IMR-90 (cell line): ENCODE measurements around the gene TCOF1.

Experiments
- MAZ ChIP-seq: IDR thresholded peaks from 2 replicates; pipeline ENCODE4 v1.6.1; 2012; ENCODE audit warnings: low read depth, mild to moderate bottlenecking, low read length, improper control_type of control experiment, moderate library complexity, borderline replicate concordance
- MXI1 ChIP-seq: IDR thresholded peaks from 2 replicates; pipeline ENCODE4 v1.6.1; 2012; ENCODE audit warnings: low read depth, mild to moderate bottlenecking, low read length, moderate library complexity, borderline replicate concordance
- POLR2A ChIP-seq: IDR thresholded peaks from 2 replicates; pipeline ENCODE4 v1.6.1; 2012; ENCODE audit warnings: mild to moderate bottlenecking, low read depth, low read length
- TF ChIP-seq, protein P1 (sequence below): conservative IDR thresholded peaks from 2 replicates; pipeline ENCODE4 v1.5.1; 2012; ENCODE audit warnings: mild to moderate bottlenecking, low read depth, low read length, improper control_type of control experiment

DNA sequence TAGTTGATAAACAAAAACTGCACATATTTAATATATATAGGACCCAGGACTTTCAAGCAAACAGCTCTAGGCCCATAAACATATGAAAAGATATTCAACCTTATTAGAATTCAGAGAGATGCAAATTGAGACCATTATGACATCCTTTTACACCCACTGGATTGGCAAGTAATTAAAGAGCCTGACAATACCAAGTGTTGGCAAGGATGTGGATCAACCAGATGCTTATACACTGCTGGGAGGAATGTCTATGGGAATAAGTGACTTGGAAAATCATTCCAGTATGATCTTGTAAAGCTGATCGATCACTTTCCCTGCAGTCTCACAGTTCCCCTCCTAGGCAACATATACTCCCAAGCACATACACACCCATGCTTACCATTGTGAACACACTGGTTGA, 15.5 kb upstream of the TCOF1 start:
- TF ChIP-seq, protein P1, sequence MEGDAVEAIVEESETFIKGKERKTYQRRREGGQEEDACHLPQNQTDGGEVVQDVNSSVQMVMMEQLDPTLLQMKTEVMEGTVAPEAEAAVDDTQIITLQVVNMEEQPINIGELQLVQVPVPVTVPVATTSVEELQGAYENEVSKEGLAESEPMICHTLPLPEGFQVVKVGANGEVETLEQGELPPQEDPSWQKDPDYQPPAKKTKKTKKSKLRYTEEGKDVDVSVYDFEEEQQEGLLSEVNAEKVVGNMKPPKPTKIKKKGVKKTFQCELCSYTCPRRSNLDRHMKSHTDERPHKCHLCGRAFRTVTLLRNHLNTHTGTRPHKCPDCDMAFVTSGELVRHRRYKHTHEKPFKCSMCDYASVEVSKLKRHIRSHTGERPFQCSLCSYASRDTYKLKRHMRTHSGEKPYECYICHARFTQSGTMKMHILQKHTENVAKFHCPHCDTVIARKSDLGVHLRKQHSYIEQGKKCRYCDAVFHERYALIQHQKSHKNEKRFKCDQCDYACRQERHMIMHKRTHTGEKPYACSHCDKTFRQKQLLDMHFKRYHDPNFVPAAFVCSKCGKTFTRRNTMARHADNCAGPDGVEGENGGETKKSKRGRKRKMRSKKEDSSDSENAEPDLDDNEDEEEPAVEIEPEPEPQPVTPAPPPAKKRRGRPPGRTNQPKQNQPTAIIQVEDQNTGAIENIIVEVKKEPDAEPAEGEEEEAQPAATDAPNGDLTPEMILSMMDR: no peak
- TF ChIP-seq MXI1: no peak
- TF ChIP-seq POLR2A: no peak
- TF ChIP-seq MAZ: no peak
